GM21717 (cell line): ENCODE results near the gene HRAS.

ENCODE experiments used
- ATAC-seq: cut with Tn5 transposase; IDR thresholded peaks from one replicate; pipeline ENCODE4 v1.9.1; 2021; ENCODE audit warnings: mild to moderate bottlenecking, moderate library complexity; ENCODE audit not compliant: unreplicated experiment

The HRAS gene

GRCh38 chr11:514606-515005 lies 20.8 kb downstream of the HRAS start:
- no peak for ATAC-seq

- no peak for ATAC-seq
Observed at GRCh38 chr11:512761-513595, 22.4 kb downstream of the HRAS start.

- ATAC-seq: no peak
Observed at GRCh38 chr11:508956-509355, 26.4 kb downstream of the HRAS start.

GRCh38 chr11:507727-508515 lies 27.5 kb downstream of the HRAS start:
- ATAC-seq: no peak

GRCh38 chr11:506995-507726 lies 28.2 kb downstream of the HRAS start, which contains the start of gene RNH1:
Gene RNH1, minus strand, starts transcription at chr11:507242. Its CDS starts 5,080 bp downstream, at chr11:502162.
- peak; percentile 41 for ATAC-seq

- ATAC-seq: peak; percentile 61
Observed at GRCh38 chr11:506238-506994, 29.0 kb downstream of the HRAS start.

GRCh38 chr11:504994-505344 lies 30.4 kb downstream of the HRAS start:
- ATAC-seq: no peak

- no peak for ATAC-seq
Observed at GRCh38 chr11:504053-504993, 31.1 kb downstream of the HRAS start.

- ATAC-seq: no peak
Observed at GRCh38 chr11:503179-503981, 32.0 kb downstream of the HRAS start.

- ATAC-seq: no peak
Observed at GRCh38 chr11:502288-503178, 32.8 kb downstream of the HRAS start.

- ATAC-seq: no peak
Observed at GRCh38 chr11:501683-502287, 33.6 kb downstream of the HRAS start.

- no peak for ATAC-seq
Observed at GRCh38 chr11:501001-501682, 34.2 kb downstream of the HRAS start.

GRCh38 chr11:499201-500076 lies 35.9 kb downstream of the HRAS start:
- no peak for ATAC-seq

- ATAC-seq: no peak
Observed at GRCh38 chr11:498297-499181, 36.8 kb downstream of the HRAS start.
